Measurements from ENCODE around the gene B4GALNT4.
"Not testable (repeated sequence)": the region's sequence is repeated elsewhere in the genome, so short reads cannot be mapped to it uniquely, and the experiment has no call there.

B4GALNT4 gene

DNA sequence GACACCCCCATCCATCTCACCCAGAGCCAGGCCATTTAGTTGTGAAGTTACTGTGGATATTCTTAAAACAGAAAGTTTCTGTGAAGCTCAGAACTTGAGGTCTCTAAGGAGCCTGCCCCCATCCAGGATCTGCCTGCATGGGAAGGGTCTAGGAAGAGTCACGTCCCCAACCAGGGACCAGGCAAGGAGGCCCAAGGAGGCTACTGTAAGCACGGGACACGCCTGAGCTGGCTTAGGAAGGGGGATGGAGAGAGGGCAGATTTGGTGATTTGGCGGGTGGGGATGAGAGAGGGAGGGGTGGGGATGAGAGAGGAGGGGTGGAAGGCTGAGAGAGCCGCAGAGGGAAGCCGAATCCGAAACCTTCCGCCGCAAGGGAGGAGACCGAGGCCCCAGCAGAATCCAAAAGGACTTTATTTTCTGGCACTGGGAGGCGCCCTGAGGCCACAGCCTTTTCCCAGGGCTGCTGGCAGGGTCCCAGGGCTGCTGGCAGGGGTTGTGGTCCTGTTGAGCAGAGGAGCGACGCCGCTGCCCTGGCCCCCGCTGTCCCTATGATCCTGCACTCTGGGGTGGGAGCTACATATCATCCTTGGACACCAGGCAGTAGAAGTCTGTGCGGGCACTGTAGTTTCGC is 36.1 kb downstream of the B4GALNT4 start:
- DNase-seq (ENCODE audit: low read depth, low spot score) = no peak
- no peak overlapping the region for H3K27ac ChIP-seq

- DNase-seq (ENCODE audit: low read depth, low spot score) = no peak
- H3K27ac ChIP-seq = peak overlapping the region; percentile 35
Measured at GRCh38 chr11:405954-406795, 36.9 kb downstream of the B4GALNT4 start.

GRCh38 chr11:406796-407650 is 37.7 kb downstream of the B4GALNT4 start:
- no peak for DNase-seq (ENCODE audit: low read depth, low spot score)

DNA sequence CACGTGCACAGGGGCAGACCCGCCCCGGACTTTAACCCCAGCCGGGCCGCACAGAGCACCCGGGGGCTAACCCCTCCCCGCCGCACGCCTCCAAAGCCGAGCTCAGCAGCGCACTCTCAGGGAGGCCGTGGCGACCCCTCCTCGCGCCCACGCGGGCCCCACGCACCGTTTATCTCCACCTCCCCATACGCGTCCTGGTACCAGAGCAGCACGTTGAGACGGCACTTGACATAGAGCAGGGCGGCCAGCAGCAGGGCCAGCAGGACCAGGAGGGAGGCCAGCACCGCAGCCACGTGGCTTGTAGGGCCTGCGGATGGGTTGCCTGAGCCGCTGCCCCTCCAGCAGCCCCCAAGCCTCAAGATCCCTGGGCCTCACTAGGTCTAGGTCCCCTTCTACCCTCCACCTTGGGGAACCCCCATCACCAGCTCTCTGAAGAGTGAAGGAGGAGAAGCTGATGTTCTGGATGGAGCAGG is 38.4 kb downstream of the B4GALNT4 start:
- no peak for DNase-seq (ENCODE audit: low read depth, low spot score)
- H3K27ac ChIP-seq = no peak overlapping the region

More at GRCh38 chr11:406796-407650, 37.7 kb downstream of the B4GALNT4 start:
- H3K27ac ChIP-seq = peak overlapping the region; percentile 35

GRCh38 chr11:408154-409007 is 39.1 kb downstream of the B4GALNT4 start:
- DNase-seq (ENCODE audit: low read depth, low spot score) = no peak
- no peak overlapping the region for H3K27ac ChIP-seq

- H3K27ac ChIP-seq = no peak overlapping the region
- no peak for DNase-seq (ENCODE audit: low read depth, low spot score)
Measured at GRCh38 chr11:409008-409599, 39.8 kb downstream of the B4GALNT4 start.

GRCh38 chr11:409600-410483 is 40.5 kb downstream of the B4GALNT4 start:
- DNase-seq (ENCODE audit: low read depth, low spot score) = no peak
- no peak overlapping the region for H3K27ac ChIP-seq

- not testable (repeated sequence) for DNase-seq (ENCODE audit: low read depth, low spot score); H3K27ac ChIP-seq
Measured at GRCh38 chr11:410711-411110, 41.4 kb downstream of the B4GALNT4 start.

DNA sequence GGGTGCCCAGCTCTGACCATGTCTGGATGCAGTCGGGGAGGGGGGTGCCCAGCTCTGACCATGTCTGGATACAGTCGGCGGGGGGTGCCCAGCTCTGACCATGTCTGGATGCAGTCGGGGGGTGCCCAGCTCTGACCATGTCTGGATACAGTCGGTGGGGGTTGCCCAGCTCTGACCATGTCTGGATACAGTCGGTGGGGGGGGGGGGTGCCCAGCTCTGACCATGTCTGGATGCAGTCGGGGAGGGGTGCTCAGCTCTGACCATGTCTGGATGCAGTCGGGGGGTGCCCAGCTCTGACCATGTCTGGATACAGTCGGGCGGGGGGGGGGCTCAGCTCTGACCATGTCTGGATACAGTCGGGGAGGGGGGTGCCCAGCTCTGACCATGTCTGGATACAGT is 42.2 kb downstream of the B4GALNT4 start:
- DNase-seq (ENCODE audit: low read depth, low spot score); H3K27ac ChIP-seq: not testable (repeated sequence)

DNA sequence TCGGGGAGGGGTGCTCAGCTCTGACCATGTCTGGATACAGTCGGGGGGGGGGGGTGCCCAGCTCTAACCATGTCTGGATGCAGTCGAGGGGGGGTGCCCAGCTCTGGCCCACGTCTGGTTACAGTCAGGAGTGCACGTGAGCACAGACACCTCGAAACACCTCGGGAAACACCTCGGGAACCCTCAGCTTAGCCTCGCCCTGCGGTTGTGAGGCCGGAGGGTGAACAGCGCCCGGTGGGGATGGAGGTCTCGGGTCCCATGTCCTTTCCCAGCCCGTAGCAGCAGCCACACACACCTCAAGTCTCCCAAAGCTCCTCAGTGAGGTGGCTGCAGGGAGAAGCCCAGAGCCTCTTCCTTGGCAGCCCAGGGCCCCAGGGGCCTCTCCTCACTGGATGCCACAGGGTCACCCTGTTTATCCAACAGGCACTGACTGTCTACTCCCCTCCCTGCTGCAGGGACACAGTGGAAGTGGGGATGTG is 43.4 kb downstream of the B4GALNT4 start:
- no peak for DNase-seq (ENCODE audit: low read depth, low spot score)
- no peak overlapping the region for H3K27ac ChIP-seq

GRCh38 chr11:413120-414081 is 44.1 kb downstream of the B4GALNT4 start:
- H3K27ac ChIP-seq = no peak overlapping the region
- no peak for DNase-seq (ENCODE audit: low read depth, low spot score)

- DNase-seq (ENCODE audit: low read depth, low spot score) = no peak
- H3K27ac ChIP-seq = no peak overlapping the region
Measured at GRCh38 chr11:414318-414857, 45.1 kb downstream of the B4GALNT4 start.

DNA sequence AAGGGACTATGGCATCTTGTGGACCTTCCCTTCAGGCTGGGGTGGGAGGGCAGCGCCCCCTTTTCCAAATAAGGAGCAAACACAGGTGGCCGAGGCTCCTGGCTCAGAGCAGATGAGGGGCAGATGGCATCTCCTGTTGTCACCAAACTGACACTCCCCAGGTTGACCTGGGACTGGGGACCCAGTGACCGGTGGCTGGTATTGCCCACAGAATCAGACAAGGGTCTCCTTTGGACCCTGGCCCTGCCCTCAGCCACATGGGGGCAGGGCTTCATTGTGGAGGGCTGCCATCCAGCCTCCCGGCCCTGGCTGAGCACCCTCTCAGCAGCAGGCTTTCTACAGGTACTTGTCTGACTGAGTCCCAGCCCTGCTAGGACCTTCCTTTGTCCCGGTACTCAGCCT is 46.3 kb downstream of the B4GALNT4 start:
- no peak for DNase-seq (ENCODE audit: low read depth, low spot score)

GRCh38 chr11:416051-416756 is 46.9 kb downstream of the B4GALNT4 start:
- H3K27ac ChIP-seq = peak overlapping the region; percentile 31

More for the DNA sequence above, 46.3 kb downstream of the B4GALNT4 start:
- no peak overlapping the region for H3K27ac ChIP-seq

GRCh38 chr11:416757-417621 is 47.7 kb downstream of the B4GALNT4 start:
- no peak for DNase-seq (ENCODE audit: low read depth, low spot score)
- peak overlapping the region; percentile 31 for H3K27ac ChIP-seq

More at GRCh38 chr11:416051-416756, 46.9 kb downstream of the B4GALNT4 start:
- no peak for DNase-seq (ENCODE audit: low read depth, low spot score)

Measured in epithelial cell of prostate (primary cell).